IMR-90 (cell line): ENCODE measurements around the gene VIT.

Source experiments
- BHLHE40 ChIP-seq: fragments of 150-350 bp; IDR thresholded peaks from 2 replicates; pipeline ENCODE4 v1.6.1; 2016; ENCODE audit warnings: mild to moderate bottlenecking, low read depth, low read length
- CEBPB ChIP-seq: IDR thresholded peaks from 2 replicates; pipeline ENCODE4 v1.6.1; 2012; ENCODE audit warnings: low read depth, low read length, improper control_type of control experiment
- CHD1 ChIP-seq: IDR thresholded peaks from 2 replicates; pipeline ENCODE4 v1.6.1; 2012; ENCODE audit warnings: low read depth, low read length, improper control_type of control experiment
- POLR2A ChIP-seq: IDR thresholded peaks from 2 replicates; pipeline ENCODE4 v1.6.1; 2012; ENCODE audit warnings: mild to moderate bottlenecking, low read depth, low read length
- RCOR1 ChIP-seq: IDR thresholded peaks from 2 replicates; pipeline ENCODE4 v1.6.1; 2012; ENCODE audit warnings: mild to moderate bottlenecking, low read length, improper control_type of control experiment; ENCODE audit not compliant: insufficient replicate concordance
- RFX5 ChIP-seq: IDR thresholded peaks from 2 replicates; pipeline ENCODE4 v1.8.0; 2012; ENCODE audit warnings: low read depth, mild to moderate bottlenecking, low read length, moderate library complexity
- SMC3 ChIP-seq: fragments of 150-350 bp; IDR thresholded peaks from 2 replicates; pipeline ENCODE4 v1.6.1; 2016; ENCODE audit warnings: low read depth, mild to moderate bottlenecking, antibody characterized with exemption, low read length, moderate library complexity
- USF2 ChIP-seq: fragments of 150-350 bp; IDR thresholded peaks from 2 replicates; pipeline ENCODE4 v1.6.1; 2017; ENCODE audit warnings: mild to moderate bottlenecking, antibody characterized with exemption, low read length, low read depth
- TF ChIP-seq, protein P1 (sequence below): conservative IDR thresholded peaks from 2 replicates; pipeline ENCODE4 v1.5.1; 2012; ENCODE audit warnings: mild to moderate bottlenecking, low read depth, low read length, improper control_type of control experiment
- TF ChIP-seq, protein P2 (sequence below): fragments of 150-350 bp; IDR thresholded peaks from 2 replicates; pipeline ENCODE4 v1.6.1; 2016; ENCODE audit warnings: low read depth, mild to moderate bottlenecking, low read length, moderate library complexity, borderline replicate concordance

DNA sequence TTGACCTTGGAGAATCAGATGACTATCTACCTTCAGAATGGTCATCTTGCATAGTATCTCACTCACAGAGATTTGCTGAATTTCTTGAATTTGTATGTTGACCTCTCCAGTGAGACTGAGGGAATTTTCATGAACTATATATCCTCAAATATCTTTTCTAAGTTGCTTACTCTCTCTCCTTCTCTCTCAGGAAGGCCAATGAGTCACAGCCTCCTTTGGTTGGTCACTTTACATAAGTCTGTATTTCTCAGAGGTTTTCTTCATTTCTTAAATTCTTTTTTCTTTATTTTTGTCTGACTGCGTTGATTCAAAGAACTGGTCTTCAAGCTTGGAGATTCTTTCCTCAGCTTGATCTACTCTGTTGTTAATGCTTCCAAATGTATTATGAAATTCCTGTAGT lies 51.7 kb downstream of the VIT start:
- no peak for TF ChIP-seq POLR2A
- TF ChIP-seq, protein P1, sequence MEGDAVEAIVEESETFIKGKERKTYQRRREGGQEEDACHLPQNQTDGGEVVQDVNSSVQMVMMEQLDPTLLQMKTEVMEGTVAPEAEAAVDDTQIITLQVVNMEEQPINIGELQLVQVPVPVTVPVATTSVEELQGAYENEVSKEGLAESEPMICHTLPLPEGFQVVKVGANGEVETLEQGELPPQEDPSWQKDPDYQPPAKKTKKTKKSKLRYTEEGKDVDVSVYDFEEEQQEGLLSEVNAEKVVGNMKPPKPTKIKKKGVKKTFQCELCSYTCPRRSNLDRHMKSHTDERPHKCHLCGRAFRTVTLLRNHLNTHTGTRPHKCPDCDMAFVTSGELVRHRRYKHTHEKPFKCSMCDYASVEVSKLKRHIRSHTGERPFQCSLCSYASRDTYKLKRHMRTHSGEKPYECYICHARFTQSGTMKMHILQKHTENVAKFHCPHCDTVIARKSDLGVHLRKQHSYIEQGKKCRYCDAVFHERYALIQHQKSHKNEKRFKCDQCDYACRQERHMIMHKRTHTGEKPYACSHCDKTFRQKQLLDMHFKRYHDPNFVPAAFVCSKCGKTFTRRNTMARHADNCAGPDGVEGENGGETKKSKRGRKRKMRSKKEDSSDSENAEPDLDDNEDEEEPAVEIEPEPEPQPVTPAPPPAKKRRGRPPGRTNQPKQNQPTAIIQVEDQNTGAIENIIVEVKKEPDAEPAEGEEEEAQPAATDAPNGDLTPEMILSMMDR: no peak
- no peak for TF ChIP-seq USF2
- TF ChIP-seq BHLHE40: no peak
- TF ChIP-seq CHD1: no peak
- TF ChIP-seq, protein P2, sequence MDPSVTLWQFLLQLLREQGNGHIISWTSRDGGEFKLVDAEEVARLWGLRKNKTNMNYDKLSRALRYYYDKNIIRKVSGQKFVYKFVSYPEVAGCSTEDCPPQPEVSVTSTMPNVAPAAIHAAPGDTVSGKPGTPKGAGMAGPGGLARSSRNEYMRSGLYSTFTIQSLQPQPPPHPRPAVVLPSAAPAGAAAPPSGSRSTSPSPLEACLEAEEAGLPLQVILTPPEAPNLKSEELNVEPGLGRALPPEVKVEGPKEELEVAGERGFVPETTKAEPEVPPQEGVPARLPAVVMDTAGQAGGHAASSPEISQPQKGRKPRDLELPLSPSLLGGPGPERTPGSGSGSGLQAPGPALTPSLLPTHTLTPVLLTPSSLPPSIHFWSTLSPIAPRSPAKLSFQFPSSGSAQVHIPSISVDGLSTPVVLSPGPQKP: no peak
- TF ChIP-seq CEBPB: no peak
- TF ChIP-seq RFX5: no peak
- no peak for TF ChIP-seq SMC3
- TF ChIP-seq RCOR1: no peak
